BLaER1 (cell line): ENCODE data around the gene KRTAP10-4.
A peak's percentile ranks its signal among the peaks of the same experiment; 100 is the strongest.

Experiments
- H3K27ac ChIP-seq: shearing (Covaris generic); formaldehyde crosslinking; 2 replicates; pipeline ENCODE4 v1.8.1; 2022
- H3K27me3 ChIP-seq: shearing (Covaris generic); formaldehyde crosslinking; 2 replicates; pipeline ENCODE4 v1.8.1; 2022
- H3K36me3 ChIP-seq: shearing (Covaris generic); formaldehyde crosslinking; 2 replicates; pipeline ENCODE4 v1.8.1; 2022
- H3K4me1 ChIP-seq: shearing (Covaris generic); formaldehyde crosslinking; 2 replicates; pipeline ENCODE4 v1.8.1; 2022
- H3K4me2 ChIP-seq: shearing (Covaris generic); formaldehyde crosslinking; 2 replicates; pipeline ENCODE4 v1.8.1; 2022
- H3K4me3 ChIP-seq: shearing (Covaris generic); formaldehyde crosslinking; 2 replicates; pipeline ENCODE4 v1.8.1; 2022
- H3K9ac ChIP-seq: shearing (Covaris generic); formaldehyde crosslinking; 2 replicates; pipeline ENCODE4 v1.8.1; 2022
- H3K9me3 ChIP-seq: shearing (Covaris generic); formaldehyde crosslinking; 2 replicates; pipeline ENCODE4 v1.8.1; 2022
- H4K20me1 ChIP-seq: shearing (Covaris generic); formaldehyde crosslinking; 2 replicates; pipeline ENCODE4 v1.8.1; 2022
- Cebpa-rat ChIP-seq: shearing (Covaris generic); IDR thresholded peaks from 2 replicates; pipeline ENCODE4 v1.8.1; 2022

KRTAP10-4 gene

DNA sequence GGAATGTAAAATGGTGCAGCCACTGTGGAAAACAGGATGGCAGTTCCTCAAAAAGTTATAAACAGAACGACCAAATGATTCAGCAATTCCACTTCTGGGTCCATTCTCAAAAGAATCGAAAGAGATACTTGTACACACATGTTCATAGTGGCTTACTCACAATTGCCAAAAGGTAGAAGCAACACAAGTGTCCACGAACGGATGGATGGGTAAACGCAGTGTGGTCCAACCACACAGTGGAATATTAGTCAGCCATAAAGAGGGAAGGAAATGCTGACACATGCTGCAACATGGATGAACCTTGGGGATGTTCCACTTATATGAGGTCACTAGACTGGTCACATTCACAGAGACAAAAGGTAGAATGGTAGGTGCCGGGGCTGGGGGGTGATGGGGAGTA, 38.8 kb upstream of the KRTAP10-4 start:
- Histone ChIP-seq H3K36me3 (no peaks in the 10 kb centered on the region), H3K4me1 (no peaks in the 10 kb centered on the region), H3K4me3 (no peak overlapping the region), H4K20me1 (no peaks in the 10 kb centered on the region), H3K4me2 (no peak overlapping the region), H3K9ac (no peak overlapping the region), H3K27me3 (no peaks in the 10 kb centered on the region), H3K27ac (no peak overlapping the region), H3K9me3 (no peaks in the 10 kb centered on the region)
- TF ChIP-seq Cebpa-rat, result no peak

DNA sequence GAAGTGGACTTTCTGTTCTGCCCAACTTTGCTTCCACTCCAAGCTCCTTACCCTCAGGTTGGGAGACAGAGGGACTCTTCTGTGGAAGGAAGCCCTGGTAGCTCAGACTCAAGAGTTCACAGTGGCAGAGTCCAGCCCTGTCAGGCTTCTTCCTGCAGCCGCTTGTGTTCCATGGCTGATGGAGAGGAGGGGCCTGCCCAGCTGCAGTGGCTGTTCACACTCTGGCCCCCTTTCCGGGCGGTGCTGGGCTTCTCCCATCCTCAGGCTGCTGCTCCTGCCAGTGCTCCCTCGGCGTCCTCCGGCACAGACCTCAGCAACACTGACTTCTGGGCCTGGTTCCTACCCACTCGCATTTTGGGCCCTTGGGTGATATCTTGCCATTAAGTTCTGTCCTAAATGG, 37.6 kb upstream of the KRTAP10-4 start:
- H3K4me1 ChIP-seq, result no peaks in the 10 kb centered on the region
- H3K27ac ChIP-seq, result no peak overlapping the region
- H3K4me3 ChIP-seq, result no peak overlapping the region
- H3K9ac ChIP-seq, result no peak overlapping the region
- H3K36me3 ChIP-seq, result no peaks in the 10 kb centered on the region
- no peaks in the 10 kb centered on the region for H3K27me3 ChIP-seq
- H3K4me2 ChIP-seq, result no peak overlapping the region
- H4K20me1 ChIP-seq, result no peaks in the 10 kb centered on the region
- TF ChIP-seq Cebpa-rat, result no peak
- H3K9me3 ChIP-seq, result no peaks in the 10 kb centered on the region

DNA sequence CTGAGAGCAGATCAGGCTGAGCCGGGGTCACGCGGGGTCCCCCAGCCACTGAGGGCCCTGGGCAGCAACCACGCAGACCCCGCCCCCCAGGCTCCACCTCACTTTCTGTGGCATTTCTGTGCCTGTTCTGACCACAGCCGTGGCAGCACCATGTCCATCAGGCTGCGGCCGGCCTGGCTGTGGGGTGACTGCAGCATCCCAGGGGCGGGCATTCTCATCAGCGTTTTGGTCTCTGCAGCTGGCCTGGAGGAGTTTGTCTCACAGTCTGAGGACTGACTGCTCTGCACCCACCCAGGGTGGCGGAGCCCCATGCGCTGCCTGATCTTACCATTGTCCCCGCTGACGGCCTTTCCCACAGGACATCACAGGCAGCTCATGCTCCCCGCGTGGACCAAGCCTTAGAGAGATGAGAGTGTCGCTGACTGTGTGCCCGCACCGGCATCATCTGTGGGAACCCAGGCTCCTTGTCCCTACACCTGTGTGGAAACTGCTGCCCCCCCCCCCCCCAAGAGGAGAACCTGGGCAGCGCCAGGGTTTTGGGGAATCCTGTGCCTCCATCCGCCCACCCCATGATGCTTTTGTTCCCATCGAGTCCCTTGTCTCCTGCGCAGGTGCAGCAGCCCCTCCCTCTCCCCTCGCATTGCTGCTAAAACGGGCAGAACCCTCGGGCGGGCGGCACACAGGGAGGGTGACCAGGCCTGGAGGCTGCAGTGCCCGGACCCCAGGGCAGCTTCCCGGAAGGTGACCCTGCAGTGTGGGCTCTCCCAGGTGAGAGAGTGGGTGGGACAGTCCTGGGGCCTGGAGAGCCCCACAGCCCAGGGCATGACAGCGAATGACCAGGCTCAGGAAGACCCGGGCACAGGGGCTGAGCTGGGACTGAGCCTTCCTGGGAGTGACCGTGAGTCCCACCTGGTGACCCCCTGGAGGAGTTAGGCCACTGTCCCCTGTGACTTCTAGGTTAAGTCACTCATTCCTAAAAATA, 35.3 kb upstream of the KRTAP10-4 start:
- no peak overlapping the region for H3K4me3 ChIP-seq
- no peaks in the 10 kb centered on the region for H3K36me3 ChIP-seq
- no peaks in the 10 kb centered on the region for H4K20me1 ChIP-seq
- H3K4me2 ChIP-seq, result no peak overlapping the region
- H3K9me3 ChIP-seq, result no peaks in the 10 kb centered on the region
- no peak overlapping the region for H3K9ac ChIP-seq
- TF ChIP-seq Cebpa-rat, result no peak
- no peaks in the 10 kb centered on the region for H3K4me1 ChIP-seq
- no peaks in the 10 kb centered on the region for H3K27me3 ChIP-seq
- H3K27ac ChIP-seq, result no peak overlapping the region

DNA sequence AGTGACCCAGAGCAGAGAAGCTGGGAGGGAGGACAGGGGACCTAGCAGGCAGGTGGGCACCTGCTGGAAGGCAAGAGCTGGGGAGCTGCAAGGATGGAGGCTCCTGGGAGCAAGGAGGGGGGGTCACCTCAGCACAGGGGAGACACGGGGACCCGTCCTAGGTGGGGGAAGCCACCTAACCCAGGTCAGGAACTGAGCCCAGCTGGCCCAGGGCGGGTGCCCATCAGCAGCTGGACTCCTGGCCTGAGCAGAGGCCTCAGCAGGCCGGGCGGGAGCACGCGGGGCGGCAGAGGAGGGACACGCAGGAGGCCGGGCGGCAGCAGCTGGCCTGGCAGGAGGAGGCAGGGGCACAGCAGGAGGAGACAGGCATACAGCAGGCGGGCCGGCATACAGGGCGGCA, 34.5 kb upstream of the KRTAP10-4 start:
- Histone ChIP-seq H4K20me1 (no peaks in the 10 kb centered on the region), H3K4me3 (no peak overlapping the region), H3K4me1 (no peaks in the 10 kb centered on the region), H3K27me3 (no peaks in the 10 kb centered on the region), H3K4me2 (no peak overlapping the region), H3K36me3 (no peaks in the 10 kb centered on the region), H3K9me3 (no peaks in the 10 kb centered on the region), H3K27ac (no peak overlapping the region), H3K9ac (no peak overlapping the region)
- no peak for TF ChIP-seq Cebpa-rat

DNA sequence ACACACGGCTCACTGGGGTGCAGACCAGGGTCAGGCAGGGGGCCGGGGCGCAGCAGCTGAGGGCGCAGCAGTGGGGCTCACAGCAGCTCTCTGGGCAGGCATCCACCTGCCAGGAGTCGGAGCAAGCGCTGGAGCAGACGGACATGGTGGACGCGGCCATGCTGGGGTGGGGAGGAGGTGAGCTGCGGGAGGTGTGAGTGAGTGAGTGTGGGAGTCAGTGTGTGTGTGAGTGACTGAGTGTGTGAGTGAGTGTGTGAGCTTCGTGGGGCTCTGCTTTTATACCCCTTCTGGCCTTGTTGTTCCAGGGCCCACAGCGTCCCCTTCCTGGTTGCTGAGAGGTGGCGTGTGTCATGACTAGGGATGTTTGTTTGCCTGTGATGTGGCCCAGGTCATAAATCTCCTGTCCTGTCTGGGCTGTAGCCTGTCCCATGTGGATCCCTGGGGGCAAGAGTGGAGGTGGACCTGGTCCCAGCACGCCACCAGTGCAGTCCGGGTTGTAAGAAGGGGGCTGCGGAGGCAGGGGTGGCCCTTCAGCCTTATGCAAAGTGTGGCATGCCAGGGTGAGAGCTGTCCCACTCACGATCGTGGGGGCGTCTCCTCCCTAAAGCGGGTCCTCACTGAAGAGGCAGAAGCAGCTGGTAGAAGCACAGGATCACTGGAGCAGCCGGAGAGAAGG, 33.4 kb upstream of the KRTAP10-4 start, which contains the start of gene KRTAP10-1:
KRTAP10-1 (minus strand) TSS at position 205 of the 676 bp plus-strand sequence; CDS start at position 160, 45 bp downstream.
- Histone ChIP-seq H3K9me3 (no peaks in the 10 kb centered on the region), H3K4me3 (no peak within 1 kb of the TSS), H3K4me1 (no peaks in the 10 kb centered on the region), H3K27ac (no peak within 1 kb of the TSS), H3K27me3 (no peaks in the 10 kb centered on the region), H3K9ac (no peak within 1 kb of the TSS), H3K4me2 (no peak within 1 kb of the TSS), H4K20me1 (no peaks in the 10 kb centered on the region), H3K36me3 (no peaks in the 10 kb centered on the region)
- no peak for TF ChIP-seq Cebpa-rat

DNA sequence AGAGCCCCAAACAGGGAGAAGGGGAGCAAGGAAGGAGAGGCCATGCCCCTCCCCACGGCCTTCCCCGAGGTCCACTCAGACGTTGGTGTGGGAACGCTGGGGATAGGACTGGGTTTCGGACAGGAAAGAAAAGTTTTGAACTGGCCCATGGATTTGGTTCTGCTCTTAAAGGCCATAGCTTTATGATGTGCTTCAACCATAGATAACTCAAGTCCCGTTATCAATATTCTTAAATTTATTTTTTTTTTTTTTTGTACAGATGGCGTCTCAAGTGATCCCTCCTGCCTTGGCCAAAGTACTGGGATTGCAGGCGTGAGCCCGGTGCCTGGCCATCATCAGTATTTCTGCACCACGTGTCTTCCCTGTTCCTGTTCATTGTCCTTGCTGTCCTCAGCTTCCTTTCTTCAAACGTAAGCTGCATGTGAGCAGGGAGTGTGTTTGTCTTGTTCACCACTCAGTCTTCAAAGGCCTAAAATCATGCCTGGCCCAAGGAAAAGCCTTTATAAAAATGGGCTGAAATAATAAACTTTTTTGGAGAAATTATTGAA, 32.7 kb upstream of the KRTAP10-4 start:
- Histone ChIP-seq H3K4me3 (no peak overlapping the region), H3K27me3 (no peaks in the 10 kb centered on the region), H3K27ac (no peak overlapping the region), H3K36me3 (no peaks in the 10 kb centered on the region), H4K20me1 (no peaks in the 10 kb centered on the region), H3K9me3 (no peaks in the 10 kb centered on the region), H3K9ac (no peak overlapping the region), H3K4me2 (no peak overlapping the region), H3K4me1 (no peaks in the 10 kb centered on the region)
- no peak for TF ChIP-seq Cebpa-rat

DNA sequence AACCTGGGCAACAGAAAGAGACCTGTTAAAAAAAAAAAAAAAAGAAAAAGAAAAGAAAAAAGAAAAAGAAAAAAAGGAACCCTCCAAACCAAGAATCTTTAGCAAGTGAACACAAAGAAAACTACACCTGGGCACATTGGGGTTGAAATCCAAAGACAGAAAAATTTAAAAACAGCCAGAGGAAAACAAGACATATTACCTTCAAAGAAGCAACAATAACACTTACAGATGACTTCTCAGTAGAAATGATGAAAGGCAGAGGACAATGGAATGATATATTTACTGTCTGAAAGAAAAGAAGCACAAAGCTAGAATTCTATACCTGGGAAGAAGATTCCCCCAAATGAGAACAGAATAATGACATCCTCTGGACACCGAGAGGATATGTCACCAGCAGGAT, 30.8 kb upstream of the KRTAP10-4 start:
- TF ChIP-seq Cebpa-rat, result no peak
- H3K9me3 ChIP-seq, result peaks cover 18% of the 10 kb centered on the region
- H3K4me3 ChIP-seq, result no peak overlapping the region
- no peak overlapping the region for H3K27ac ChIP-seq
- no peak overlapping the region for H3K9ac ChIP-seq
- no peaks in the 10 kb centered on the region for H3K36me3 ChIP-seq
- peaks cover 7% of the 10 kb centered on the region for H3K4me1 ChIP-seq
- H3K4me2 ChIP-seq, result no peak overlapping the region
- no peaks in the 10 kb centered on the region for H4K20me1 ChIP-seq
- H3K27me3 ChIP-seq, result no peaks in the 10 kb centered on the region

DNA sequence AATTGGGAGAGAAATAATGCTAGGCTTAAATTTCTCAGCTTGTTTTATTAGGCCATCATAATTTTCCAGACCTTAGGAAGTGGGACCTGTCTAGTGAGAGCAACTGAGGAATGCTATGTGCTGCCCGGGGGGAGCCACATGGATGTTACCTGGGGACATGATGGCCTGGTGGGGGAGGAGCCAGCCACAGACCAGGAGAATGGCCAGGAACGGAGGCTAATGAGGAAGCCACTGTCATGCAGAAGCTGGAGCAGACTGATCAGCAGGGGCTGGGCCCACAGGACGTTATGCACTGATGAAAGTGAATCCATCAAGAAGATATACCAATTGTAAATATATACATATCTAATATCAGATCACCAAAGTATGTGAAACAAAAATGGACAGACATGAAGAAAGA, 29.0 kb upstream of the KRTAP10-4 start:
- Histone ChIP-seq H3K36me3 (no peaks in the 10 kb centered on the region), H3K9ac (no peak overlapping the region), H3K27ac (no peak overlapping the region), H4K20me1 (no peaks in the 10 kb centered on the region), H3K4me1 (peaks cover 21% of the 10 kb centered on the region), H3K4me3 (no peak overlapping the region), H3K9me3 (peaks cover 19% of the 10 kb centered on the region), H3K27me3 (no peaks in the 10 kb centered on the region), H3K4me2 (no peak overlapping the region)
- TF ChIP-seq Cebpa-rat, result no peak

DNA sequence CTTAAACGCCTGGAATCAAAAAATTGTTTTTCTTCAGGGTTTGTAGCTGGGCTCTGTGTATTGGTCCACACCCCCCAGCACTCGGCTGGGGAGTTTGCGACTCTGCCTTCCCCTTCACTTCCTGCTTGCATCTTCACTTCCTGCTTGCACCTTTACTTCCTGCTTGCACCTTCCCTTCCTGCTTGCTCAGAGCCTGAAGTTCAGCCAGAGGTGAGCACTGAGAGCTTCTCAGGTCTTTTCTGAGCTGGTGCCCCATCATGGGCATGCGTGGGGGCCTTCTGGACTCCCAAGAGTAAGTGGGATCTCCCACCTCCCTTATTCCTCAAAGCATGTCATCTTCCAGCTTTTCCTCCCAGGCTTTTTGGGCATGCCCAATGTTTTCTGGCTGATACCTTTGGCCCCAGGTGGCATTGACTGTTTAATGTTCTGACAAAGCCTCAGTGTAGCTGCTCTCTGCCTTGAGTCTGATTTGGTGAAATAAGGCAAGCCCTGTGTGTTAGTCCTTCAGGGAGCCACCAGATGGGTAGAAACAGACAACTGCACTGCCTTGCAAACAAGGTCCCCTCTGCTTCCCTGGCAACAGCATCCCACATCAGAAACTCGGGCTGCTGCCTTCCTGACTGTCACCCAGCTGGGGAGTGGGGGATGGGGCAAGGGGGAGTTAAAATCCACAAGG, 25.7 kb upstream of the KRTAP10-4 start:
- TF ChIP-seq Cebpa-rat, result no peak
- peak overlapping the region; percentile 68 for H3K4me2 ChIP-seq
- H3K27ac ChIP-seq, result no peak overlapping the region
- H3K36me3 ChIP-seq, result no peaks in the 10 kb centered on the region
- no peak overlapping the region for H3K9ac ChIP-seq
- H3K27me3 ChIP-seq, result no peaks in the 10 kb centered on the region
- no peak overlapping the region for H3K4me3 ChIP-seq
- no peaks in the 10 kb centered on the region for H4K20me1 ChIP-seq
- peaks cover 19% of the 10 kb centered on the region for H3K9me3 ChIP-seq
- peaks cover 43% of the 10 kb centered on the region for H3K4me1 ChIP-seq

DNA sequence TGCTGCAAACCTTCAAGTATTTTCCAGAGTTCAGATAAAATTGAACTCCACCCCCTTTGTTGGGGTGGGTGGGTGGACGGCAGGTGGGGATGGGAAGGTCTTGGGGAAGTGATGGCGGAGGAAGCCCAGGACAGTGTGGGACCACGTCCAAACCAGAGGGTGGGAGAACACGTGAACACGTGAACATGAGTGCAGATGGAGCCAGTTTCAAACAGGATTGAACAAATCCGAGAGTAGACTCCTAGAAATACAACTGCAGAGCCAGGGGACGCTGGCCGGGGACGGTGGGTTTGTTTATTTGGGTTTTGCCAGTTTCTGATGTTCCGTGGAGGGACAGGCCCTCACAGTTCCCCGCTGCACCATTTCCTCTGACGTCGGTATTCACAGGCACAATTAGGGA, 25.1 kb upstream of the KRTAP10-4 start:
- no peak overlapping the region for H3K27ac ChIP-seq
- TF ChIP-seq Cebpa-rat, result no peak
- no peaks in the 10 kb centered on the region for H4K20me1 ChIP-seq
- H3K36me3 ChIP-seq, result no peaks in the 10 kb centered on the region
- peaks cover 19% of the 10 kb centered on the region for H3K9me3 ChIP-seq
- H3K9ac ChIP-seq, result no peak overlapping the region
- H3K4me1 ChIP-seq, result peaks cover 43% of the 10 kb centered on the region
- no peaks in the 10 kb centered on the region for H3K27me3 ChIP-seq
- peak overlapping the region; percentile 68 for H3K4me2 ChIP-seq
- H3K4me3 ChIP-seq, result no peak overlapping the region
